AG10803 (cell line): Measurements from ENCODE around the gene ANKS1B.
"Not testable (repeated sequence)": the region's sequence is repeated elsewhere in the genome, so short reads cannot be mapped to it uniquely, and the experiment has no call there.

Experiments
- DNase-seq: peaks from one replicate; pipeline ENCODE4 v3.0.0; 2010; ENCODE audit warnings: low read depth
- H3K4me3 ChIP-seq: 2 replicates; pipeline ENCODE4 v1.5.1; 2011; ENCODE audit warnings: mild to moderate bottlenecking, low read length, control low read depth
- CTCF ChIP-seq: conservative IDR thresholded peaks from 2 replicates; pipeline ENCODE4 v1.5.1; 2011; ENCODE audit warnings: mild to moderate bottlenecking, low read length, control low read depth, inconsistent platforms

The ANKS1B gene

GRCh38 chr12:99253068-99253467 is 731.7 kb downstream of the ANKS1B start:
- no peak for TF ChIP-seq CTCF
- no peak for DNase-seq
- H3K4me3 ChIP-seq = no peak overlapping the region

- TF ChIP-seq CTCF = no peak
- DNase-seq = no peak
- H3K4me3 ChIP-seq = no peak overlapping the region
Measured at GRCh38 chr12:99250091-99250490, 734.6 kb downstream of the ANKS1B start.

GRCh38 chr12:99249543-99249942 is 735.2 kb downstream of the ANKS1B start:
- TF ChIP-seq CTCF = no peak

GRCh38 chr12:99237907-99238538 is 746.7 kb downstream of the ANKS1B start:
- not testable (repeated sequence) for DNase-seq

More at GRCh38 chr12:99249543-99249942, 735.2 kb downstream of the ANKS1B start:
- no peak overlapping the region for H3K4me3 ChIP-seq
- no peak for DNase-seq

GRCh38 chr12:99235381-99235780 is 749.4 kb downstream of the ANKS1B start:
- TF ChIP-seq CTCF = no peak

More at GRCh38 chr12:99237907-99238538, 746.7 kb downstream of the ANKS1B start:
- not testable (repeated sequence) for H3K4me3 ChIP-seq

GRCh38 chr12:99234702-99235101 is 750.0 kb downstream of the ANKS1B start:
- no peak overlapping the region for H3K4me3 ChIP-seq
- no peak for TF ChIP-seq CTCF
- DNase-seq = no peak

More at GRCh38 chr12:99235381-99235780, 749.4 kb downstream of the ANKS1B start:
- DNase-seq = no peak
- H3K4me3 ChIP-seq = no peak overlapping the region

GRCh38 chr12:99232324-99232723 is 752.4 kb downstream of the ANKS1B start:
- DNase-seq = no peak
- H3K4me3 ChIP-seq = no peak overlapping the region
- no peak for TF ChIP-seq CTCF

- DNase-seq = no peak
- no peak for TF ChIP-seq CTCF
- H3K4me3 ChIP-seq = no peak overlapping the region
Measured at GRCh38 chr12:99231031-99231430, 753.7 kb downstream of the ANKS1B start.
